GM18507 (cell line): Measurements from ENCODE around the gene PRKCA.
A peak's percentile ranks its signal among the peaks of the same experiment; 100 is the strongest.
"Not testable (repeated sequence)": the region's sequence is repeated elsewhere in the genome, so short reads cannot be mapped to it uniquely, and the experiment has no call there.

Experiments used
- DNase-seq: peaks from one replicate; pipeline ENCODE4 v3.0.0; 2011; ENCODE audit warnings: low read depth; ENCODE audit not compliant: insufficient read length; ENCODE audit errors: extremely low spot score
- FAIRE-seq: peaks from 2 replicates; lab custom pipeline; 2011; peaks lifted over from hg19 to GRCh38; lab: Jason Lieb, UNC

The PRKCA gene

GRCh38 chr17:66611397-66611796 lies 309.0 kb downstream of the PRKCA start:
- DNase-seq = no peak
- FAIRE-seq = no peak

- DNase-seq (no peak), FAIRE-seq (no peak)
Observed at GRCh38 chr17:66612993-66613392, 310.6 kb downstream of the PRKCA start.

- FAIRE-seq (no peak), DNase-seq (no peak)
Observed at GRCh38 chr17:66614469-66614868, 312.1 kb downstream of the PRKCA start.

- DNase-seq (no peak), FAIRE-seq (no peak)
Observed at GRCh38 chr17:66619206-66619605, 316.8 kb downstream of the PRKCA start.

- DNase-seq (no peak), FAIRE-seq (no peak)
Observed at GRCh38 chr17:66620528-66620927, 318.1 kb downstream of the PRKCA start.

GRCh38 chr17:66624630-66625029 lies 322.2 kb downstream of the PRKCA start:
- DNase-seq, FAIRE-seq: not testable (repeated sequence)

- DNase-seq (peak; percentile 4), FAIRE-seq (no peak)
Observed at GRCh38 chr17:66625311-66625767, 322.9 kb downstream of the PRKCA start.

GRCh38 chr17:66627985-66628384 lies 325.6 kb downstream of the PRKCA start:
- FAIRE-seq (no peak), DNase-seq (no peak)

GRCh38 chr17:66629762-66630161 lies 327.3 kb downstream of the PRKCA start:
- no peak for FAIRE-seq
- no peak for DNase-seq

- FAIRE-seq = no peak
Observed at GRCh38 chr17:66630379-66630778, 328.0 kb downstream of the PRKCA start.

GRCh38 chr17:66630828-66631472 lies 328.5 kb downstream of the PRKCA start:
- no peak for DNase-seq
- FAIRE-seq = no peak

More at GRCh38 chr17:66630379-66630778, 328.0 kb downstream of the PRKCA start:
- DNase-seq = no peak

GRCh38 chr17:66632731-66633130 lies 330.3 kb downstream of the PRKCA start:
- DNase-seq = no peak
- no peak for FAIRE-seq

GRCh38 chr17:66633317-66633965 lies 331.0 kb downstream of the PRKCA start:
- no peak for DNase-seq
- FAIRE-seq = no peak

GRCh38 chr17:66634193-66634592 lies 331.8 kb downstream of the PRKCA start:
- DNase-seq = no peak
- no peak for FAIRE-seq

GRCh38 chr17:66635386-66636045 lies 333.1 kb downstream of the PRKCA start:
- DNase-seq = no peak
- FAIRE-seq = no peak

- FAIRE-seq (no peak), DNase-seq (no peak)
Observed at GRCh38 chr17:66636111-66636510, 333.7 kb downstream of the PRKCA start.

- FAIRE-seq (no peak), DNase-seq (no peak)
Observed at GRCh38 chr17:66637491-66637890, 335.1 kb downstream of the PRKCA start.

- DNase-seq (no peak), FAIRE-seq (no peak)
Observed at GRCh38 chr17:66638707-66639479, 336.5 kb downstream of the PRKCA start.

- DNase-seq = no peak
- FAIRE-seq = no peak
Observed at GRCh38 chr17:66643815-66644710, 341.6 kb downstream of the PRKCA start.
